Activated CD4-positive, CD25-positive, alpha-beta regulatory T cell (primary cell): ENCODE data around the gene PTGES.

ENCODE experiments used
- DNase-seq, 4 experiments: peaks; one replicate each; lab custom pipeline; 2025; lab: John Stamatoyannopoulos, UW

The PTGES gene

GRCh38 chr9:129745200-129745599 lies 7.6 kb downstream of the PTGES start:
- DNase-seq, result no peak

GRCh38 chr9:129740666-129741464 lies 12.0 kb downstream of the PTGES start:
- no peak for DNase-seq

GRCh38 chr9:129740174-129740573 lies 12.7 kb downstream of the PTGES start:
- no peak for DNase-seq

GRCh38 chr9:129739432-129739831 lies 13.4 kb downstream of the PTGES start:
- no peak for DNase-seq

- DNase-seq, result peak; percentile 71 to 82 (median 78)
Measured at GRCh38 chr9:129737479-129738274, 15.2 kb downstream of the PTGES start.

GRCh38 chr9:129736334-129736733 lies 16.5 kb downstream of the PTGES start:
- no peak for DNase-seq

GRCh38 chr9:129735546-129735945 lies 17.3 kb downstream of the PTGES start:
- DNase-seq, result no peak

- no peak for DNase-seq
Measured at GRCh38 chr9:129733632-129733953, 19.2 kb downstream of the PTGES start.

- no peak for DNase-seq
Measured at GRCh38 chr9:129732946-129733631, 19.8 kb downstream of the PTGES start.

- DNase-seq, result no peak
Measured at GRCh38 chr9:129732100-129732499, 20.7 kb downstream of the PTGES start.

GRCh38 chr9:129731477-129732085 lies 21.3 kb downstream of the PTGES start:
- no peak for DNase-seq

GRCh38 chr9:129728744-129729143 lies 24.1 kb downstream of the PTGES start:
- no peak for DNase-seq

- DNase-seq, result peak in 2 of 4 experiments; percentile 18 to 31
Measured at GRCh38 chr9:129726322-129727160, 26.3 kb downstream of the PTGES start.

GRCh38 chr9:129725795-129726251 lies 27.0 kb downstream of the PTGES start:
- no peak for DNase-seq

- no peak for DNase-seq
Measured at GRCh38 chr9:129724456-129725190, 28.2 kb downstream of the PTGES start.

GRCh38 chr9:129722913-129723312 lies 29.9 kb downstream of the PTGES start:
- DNase-seq, result no peak

GRCh38 chr9:129720865-129721545 lies 31.8 kb downstream of the PTGES start:
- no peak for DNase-seq

GRCh38 chr9:129720181-129720864 lies 32.5 kb downstream of the PTGES start:
- DNase-seq, result no peak

GRCh38 chr9:129719135-129719534 lies 33.7 kb downstream of the PTGES start:
- no peak for DNase-seq
